HCEC 1CT (cell line): ENCODE results near the gene MPPED1.

Experiments
- DNase-seq: peaks from one replicate; pipeline ENCODE4 v3.0.0-alpha.2; 2017

Gene MPPED1

GRCh38 chr22:43504068-43504467, 92.3 kb downstream of the MPPED1 start:
- no peak for DNase-seq

GRCh38 chr22:43504666-43505261, 93.0 kb downstream of the MPPED1 start:
- no peak for DNase-seq

GRCh38 chr22:43505423-43505822, 93.6 kb downstream of the MPPED1 start:
- no peak for DNase-seq

- no peak for DNase-seq
These were observed 94.1 kb downstream of the MPPED1 start for GRCh38 chr22:43505896-43506295.

- DNase-seq = no peak
These were observed 94.7 kb downstream of the MPPED1 start for GRCh38 chr22:43506487-43506886.

GRCh38 chr22:43507235-43507634, 95.4 kb downstream of the MPPED1 start:
- no peak for DNase-seq

GRCh38 chr22:43508489-43508888, 96.7 kb downstream of the MPPED1 start:
- no peak for DNase-seq

GRCh38 chr22:43509337-43509736, 97.5 kb downstream of the MPPED1 start:
- no peak for DNase-seq

- DNase-seq = no peak
These were observed 98.7 kb downstream of the MPPED1 start for GRCh38 chr22:43510281-43511070.

- DNase-seq = no peak
These were observed 99.6 kb downstream of the MPPED1 start for GRCh38 chr22:43511276-43511910.

- DNase-seq = no peak
These were observed 100.5 kb downstream of the MPPED1 start for GRCh38 chr22:43512279-43512678.

- DNase-seq = no peak
These were observed 102.8 kb downstream of the MPPED1 start for GRCh38 chr22:43514476-43515157.

GRCh38 chr22:43515411-43515810, 103.6 kb downstream of the MPPED1 start:
- no peak for DNase-seq

GRCh38 chr22:43515902-43516301, 104.1 kb downstream of the MPPED1 start:
- DNase-seq = no peak

GRCh38 chr22:43516386-43516785, 104.6 kb downstream of the MPPED1 start:
- DNase-seq = no peak

- no peak for DNase-seq
These were observed 105.3 kb downstream of the MPPED1 start for GRCh38 chr22:43516996-43517635.

GRCh38 chr22:43520632-43521039, 108.8 kb downstream of the MPPED1 start:
- DNase-seq = no peak

- DNase-seq = no peak
These were observed 109.9 kb downstream of the MPPED1 start for GRCh38 chr22:43521716-43522115.

GRCh38 chr22:43526117-43526655, 114.4 kb downstream of the MPPED1 start:
- DNase-seq = no peak

GRCh38 chr22:43526946-43527345, 115.1 kb downstream of the MPPED1 start:
- no peak for DNase-seq

GRCh38 chr22:43528601-43529360, 117.0 kb downstream of the MPPED1 start:
- no peak for DNase-seq

GRCh38 chr22:43529461-43529860, 117.6 kb downstream of the MPPED1 start:
- DNase-seq = no peak
